UCSD-AML1 (cell line): ENCODE measurements around the gene URGCP.
"Not testable (repeated sequence)": the region's sequence is repeated elsewhere in the genome, so short reads cannot be mapped to it uniquely, and the experiment has no call there.

Experiments used
- DNase-seq: peaks from one replicate; lab custom pipeline; 2025; ENCODE audit not compliant: unreplicated experiment; lab: John Stamatoyannopoulos, UW

URGCP gene

DNA sequence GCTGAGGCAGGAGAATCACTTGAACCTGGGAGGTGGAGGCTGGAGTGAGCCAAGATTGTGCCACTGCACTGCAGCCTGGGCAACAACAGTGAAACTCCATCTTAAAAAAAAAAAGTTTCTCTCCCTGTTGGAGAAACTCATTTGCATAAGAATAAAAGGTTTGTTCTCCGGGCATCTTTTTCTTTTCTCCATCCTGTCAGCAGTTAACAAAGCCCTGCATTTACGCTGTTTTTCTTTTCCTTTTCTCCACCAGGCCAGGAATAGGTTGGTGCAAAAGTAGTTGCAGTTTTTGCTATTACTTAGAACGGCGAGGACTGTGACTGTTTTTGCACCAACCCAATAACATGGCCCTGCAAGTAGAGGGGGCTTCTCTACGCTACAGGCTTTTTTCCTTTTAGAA, 9.5 kb upstream of the URGCP start:
- DNase-seq, result no peak

DNA sequence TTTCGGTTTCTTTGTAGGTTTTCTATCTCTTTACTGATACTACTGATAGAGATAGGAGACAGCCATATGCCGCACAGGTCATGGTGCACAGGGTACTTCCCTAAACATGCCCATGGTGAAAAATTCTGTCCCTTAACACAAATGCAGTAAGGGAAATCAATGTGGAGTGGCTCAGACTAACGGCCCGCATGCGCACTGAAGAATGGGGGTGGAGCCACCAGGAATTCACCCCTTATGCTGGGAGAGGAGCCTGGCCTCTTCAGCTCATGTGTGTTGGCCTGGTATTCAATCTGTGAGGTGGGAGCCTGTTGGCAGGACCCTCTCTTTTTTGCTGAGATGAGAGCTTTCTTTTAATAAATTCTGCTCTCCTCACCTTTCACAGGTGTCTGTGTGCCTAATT, 8.4 kb upstream of the URGCP start:
- DNase-seq, result no peak

DNA sequence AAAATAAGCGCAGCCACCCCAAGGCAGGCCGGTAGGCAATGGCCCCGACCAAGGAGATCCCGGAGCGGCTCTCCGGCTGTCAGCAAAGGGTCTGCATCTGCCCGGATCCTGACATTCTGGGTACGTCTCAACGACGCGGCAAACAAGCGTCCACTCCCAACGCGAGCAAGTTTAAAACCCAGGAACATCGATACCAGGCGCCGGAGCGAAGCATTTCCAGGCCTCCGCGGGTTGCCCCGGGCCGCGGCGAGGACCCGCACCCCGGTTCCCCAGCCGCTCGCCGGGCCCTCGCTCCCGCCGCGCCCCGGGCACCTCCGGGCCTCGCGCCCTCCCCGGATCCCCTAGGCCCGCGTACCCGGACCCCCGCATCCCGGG, 453 bp downstream of the URGCP start:
- peak; percentile 16 for DNase-seq

DNA sequence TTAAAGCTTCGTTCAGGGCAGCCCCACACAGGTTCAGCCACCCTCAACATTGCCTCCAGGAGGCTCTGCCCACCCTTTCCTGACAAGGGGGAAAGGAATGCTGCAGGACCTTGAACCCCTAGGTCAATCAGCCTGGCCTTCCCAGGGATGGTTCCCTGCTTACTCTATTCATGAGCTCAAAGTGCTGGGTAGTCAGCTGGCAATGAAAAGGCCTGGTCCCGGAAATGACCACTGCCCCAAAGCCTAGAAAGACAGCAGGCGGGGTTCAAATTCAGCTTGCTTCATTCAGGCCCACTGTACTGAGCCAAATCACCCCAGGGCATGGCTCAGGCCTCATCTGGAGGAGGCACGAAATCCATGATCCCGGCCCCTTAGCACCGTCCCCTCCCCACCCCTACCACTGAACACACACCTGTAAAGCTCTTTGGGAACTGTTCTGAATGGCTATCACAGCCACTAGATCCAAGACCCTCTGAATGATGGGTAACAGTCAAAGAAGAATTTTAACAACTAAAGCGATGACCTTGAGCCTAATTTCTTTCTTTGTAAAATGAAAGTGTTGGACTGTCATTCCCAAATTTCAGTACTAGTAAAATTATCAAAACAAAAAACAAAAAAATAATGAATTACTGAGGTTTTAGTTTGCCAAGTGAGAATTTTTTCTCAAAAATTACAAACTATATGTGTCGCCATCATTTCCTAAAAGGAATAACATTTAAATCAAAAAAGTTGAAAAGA, 1.0 kb downstream of the URGCP start:
- no peak for DNase-seq

DNA sequence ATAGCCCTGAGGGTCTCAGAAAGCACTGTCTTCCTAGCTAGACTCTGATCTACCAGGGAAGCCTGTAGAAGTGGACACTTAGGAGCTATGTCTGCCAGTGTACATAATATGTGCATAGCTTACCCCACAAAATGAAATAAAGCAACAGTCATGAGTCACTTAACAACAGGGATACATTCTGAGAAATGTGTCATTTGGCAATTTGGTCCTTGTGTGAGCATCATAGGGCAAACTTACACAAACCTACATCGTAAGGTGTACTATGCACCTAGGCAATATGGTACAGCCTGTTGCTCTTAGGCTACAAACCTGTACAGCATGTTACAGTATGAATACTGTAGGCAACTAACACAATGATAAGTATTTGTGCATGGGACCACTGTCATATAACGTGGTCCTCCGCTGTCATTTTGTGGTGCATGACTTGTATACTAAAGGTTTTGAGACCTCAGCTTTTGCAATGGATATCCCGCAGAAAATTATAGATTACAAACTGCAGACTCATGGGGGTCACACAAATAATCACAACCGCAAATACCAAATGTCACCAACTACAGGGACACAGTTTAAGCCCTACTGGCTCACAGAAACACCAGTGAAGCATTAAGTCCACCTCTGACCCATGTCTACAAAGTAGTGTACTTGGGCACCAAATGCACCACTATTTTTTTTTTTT, 1.7 kb downstream of the URGCP start:
- no peak for DNase-seq

DNA sequence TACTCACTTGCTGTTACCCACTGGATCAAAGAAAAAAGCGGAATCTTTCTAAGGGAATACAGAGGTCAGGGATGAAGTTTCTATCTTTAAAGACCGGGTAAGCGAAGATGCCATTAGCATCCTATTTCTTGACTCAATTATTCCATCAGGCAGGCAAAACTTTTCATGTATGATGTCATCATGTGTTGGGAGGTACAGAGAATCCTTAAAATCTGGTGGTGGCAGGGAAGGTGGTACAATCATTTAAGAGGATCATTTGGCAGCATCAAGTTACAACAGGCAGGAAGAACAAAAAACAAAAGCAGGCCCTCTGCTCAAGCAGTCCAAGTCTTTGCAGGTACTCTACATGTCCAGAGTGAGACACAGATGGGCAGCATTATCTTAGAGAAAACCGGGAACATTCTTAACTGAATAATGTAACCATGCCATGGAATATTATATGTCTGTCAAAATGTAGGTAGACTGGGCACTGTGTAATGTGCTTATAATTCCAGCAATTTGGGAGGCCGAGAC, 3.8 kb downstream of the URGCP start:
- no peak for DNase-seq

DNA sequence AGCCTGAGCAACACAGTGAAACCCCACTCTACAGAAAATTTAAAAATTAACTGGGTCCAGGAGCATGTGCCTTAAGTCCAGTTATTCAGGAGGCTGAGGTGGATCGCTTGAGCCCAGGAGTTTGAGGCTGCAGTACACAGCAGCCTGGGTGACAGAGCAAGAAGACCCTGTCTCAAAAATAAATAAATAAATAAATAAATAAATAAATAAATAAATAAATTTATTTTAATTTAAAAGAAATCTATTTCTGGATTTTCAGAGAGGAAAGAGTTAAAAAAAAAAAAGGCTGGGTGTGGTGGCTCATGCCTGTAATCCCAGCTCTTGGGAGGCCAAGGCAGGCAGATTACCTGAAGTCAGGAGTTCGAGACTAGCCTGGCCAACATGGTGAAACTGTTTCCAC, 7.8 kb downstream of the URGCP start:
- DNase-seq, result not testable (repeated sequence)

DNA sequence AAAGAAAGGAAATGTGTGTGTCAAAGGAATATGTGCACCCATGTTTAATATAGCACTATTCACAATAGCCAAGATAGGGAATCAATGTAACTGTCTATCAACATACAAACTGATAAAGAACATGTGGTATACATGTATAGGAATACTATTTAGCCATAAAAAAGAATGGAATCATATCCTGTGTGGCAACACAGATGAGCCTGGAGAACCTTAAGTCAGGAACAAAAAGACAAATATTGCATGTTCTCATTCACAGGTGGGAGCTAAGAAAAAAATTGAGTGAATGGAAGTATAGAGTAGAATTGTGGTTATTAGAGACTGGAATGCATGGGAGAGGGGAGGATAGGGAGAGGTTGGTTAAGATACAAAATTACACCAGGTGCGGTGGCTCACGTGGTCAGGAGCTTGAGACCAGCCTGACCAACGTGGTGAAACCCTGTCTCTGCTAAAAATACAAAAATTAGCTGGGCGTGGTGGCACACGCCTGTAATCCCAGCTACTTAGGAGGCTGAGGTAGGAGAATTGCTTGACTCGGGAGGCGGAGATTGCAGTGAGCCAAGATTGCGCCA, 10.5 kb downstream of the URGCP start:
- DNase-seq, result no peak

DNA sequence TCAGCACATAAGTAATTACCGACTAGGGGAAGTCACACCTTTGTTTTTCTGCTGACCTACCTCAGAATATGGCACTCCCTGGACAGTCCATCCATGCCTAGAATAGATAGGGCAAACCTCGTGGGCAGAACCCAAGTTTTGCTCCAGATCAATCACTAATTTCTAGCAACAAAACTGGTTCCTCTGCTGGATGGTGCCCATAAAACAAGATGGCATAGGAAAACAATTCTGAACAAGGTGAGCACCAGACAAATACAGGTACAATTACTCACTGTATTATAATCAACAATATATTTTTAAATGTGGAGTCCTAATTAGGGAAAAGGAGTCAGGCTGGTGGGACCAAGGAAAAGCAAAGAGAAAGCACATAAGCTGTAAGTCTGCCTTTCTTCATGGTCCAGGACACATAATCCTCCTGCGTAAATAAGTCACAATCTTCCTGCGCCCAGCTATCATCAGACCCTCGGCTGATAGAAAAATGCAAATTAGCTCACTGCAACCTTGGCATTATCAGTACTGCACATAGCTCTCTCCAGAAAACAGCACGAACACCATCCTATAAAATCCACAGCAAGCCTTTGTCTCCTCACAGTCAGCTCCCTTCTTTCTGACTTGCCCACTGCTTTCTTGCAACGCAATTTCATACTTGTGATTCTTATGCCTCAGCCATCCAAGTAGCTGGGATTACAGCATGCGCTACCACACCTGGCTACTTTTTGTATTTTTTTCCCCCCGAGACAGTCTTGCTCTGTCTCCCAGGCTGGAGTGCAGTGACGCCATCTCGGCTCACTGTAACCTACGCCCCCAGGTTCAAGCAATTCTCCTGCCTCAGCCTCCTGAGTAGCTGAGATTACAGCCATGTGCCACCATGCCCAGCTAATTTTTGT, 15.1 kb downstream of the URGCP start:
- no peak for DNase-seq

DNA sequence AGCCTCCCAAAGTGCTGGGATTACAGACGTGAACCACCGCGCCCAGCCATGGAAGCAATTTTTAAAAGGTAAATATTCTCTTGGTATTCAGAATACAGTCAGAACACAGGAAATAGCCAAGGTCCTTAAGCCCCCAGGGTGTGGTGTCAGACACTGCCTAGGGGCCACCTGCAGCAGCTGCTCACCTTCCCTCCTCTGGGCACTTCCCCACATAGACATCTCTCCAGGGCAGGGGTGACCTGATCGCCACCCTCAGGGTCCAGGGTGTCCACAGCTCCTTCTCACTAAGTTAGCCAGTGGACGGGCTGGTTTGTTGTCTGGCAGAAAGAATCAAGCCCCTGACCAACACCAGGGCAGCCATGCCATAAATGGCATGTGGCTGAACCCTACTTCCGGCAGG, 15.9 kb downstream of the URGCP start:
- no peak for DNase-seq

DNA sequence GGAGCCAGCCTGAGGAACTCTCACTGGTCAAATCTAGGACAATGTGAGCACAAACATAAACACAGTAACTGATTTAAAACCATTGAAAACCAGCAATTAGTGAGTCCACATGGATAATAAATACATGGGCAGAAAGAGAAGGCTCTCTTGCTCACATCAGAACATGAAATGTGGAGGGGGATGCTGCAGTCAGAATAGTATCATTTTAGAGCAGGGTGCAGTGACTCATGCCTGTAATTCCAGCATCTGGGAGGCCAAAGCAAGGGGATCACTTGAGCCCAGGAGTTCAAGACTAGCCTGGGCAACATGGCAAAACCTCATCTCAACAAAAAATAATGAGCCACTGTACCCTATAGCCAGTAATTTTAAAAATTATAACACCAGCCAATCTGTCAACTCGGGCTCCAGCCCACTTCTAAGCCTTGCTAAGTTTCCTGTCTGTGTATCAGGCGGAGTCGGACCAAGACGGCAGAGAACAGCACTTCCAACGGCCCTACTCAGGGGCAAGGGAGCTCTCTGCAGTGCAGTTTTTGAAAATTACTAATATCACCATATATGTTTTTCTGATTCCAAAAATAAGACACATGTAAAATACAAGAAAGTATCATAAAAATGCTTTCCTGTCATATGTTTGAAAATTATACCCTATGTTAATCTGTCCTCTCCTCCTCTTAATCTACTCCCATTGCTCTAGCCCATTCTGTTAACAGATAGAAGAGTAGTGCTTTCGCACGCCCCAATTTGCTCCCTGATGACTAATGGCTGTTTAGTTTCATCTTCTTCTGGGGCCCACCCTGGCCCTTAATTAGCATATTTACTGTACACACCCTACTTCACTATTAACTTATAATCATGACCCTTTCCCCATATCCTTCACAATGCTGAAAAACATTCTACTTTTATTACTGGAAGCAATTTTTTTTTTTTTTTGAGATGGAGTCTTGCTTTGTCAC, 17.1 kb downstream of the URGCP start:
- DNase-seq, result no peak

DNA sequence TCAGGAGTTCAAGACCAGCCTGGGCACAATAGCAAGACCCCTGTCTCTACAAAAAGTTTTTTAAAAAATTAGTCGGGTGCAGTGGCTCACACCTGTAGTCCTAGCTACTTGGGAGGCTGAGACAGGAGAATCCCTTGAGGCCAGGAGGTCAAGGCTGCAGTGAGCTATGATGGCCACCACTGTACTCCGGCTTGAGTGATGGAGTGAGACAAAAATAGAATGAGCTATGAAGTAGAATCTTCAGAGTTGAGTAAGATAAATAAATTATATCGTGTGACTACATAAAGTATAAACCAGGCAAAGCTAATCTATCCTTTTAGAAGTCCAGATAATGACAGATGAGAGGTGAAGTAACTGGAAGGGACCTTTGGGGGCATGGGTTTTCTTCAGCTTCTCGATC, 21.8 kb downstream of the URGCP start:
- no peak for DNase-seq

DNA sequence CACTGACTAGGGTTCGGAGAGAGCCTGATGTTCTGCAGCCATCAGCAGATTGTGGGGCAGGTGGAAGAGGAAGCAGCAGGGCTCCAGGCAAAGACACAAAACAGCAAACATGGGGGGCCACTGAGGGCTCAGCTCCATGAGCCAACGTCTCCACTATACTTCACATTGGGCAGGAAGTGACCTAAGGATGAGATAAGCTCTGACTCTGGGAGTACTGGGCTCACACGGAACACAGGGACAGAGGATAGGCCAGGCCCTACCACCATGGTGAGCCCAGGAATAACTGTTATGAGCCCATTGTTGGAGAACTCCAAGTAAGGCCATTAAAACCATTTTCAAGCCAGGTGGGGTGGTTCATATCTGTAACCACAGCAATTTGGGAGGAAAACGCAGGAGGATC, 22.2 kb downstream of the URGCP start:
- DNase-seq, result no peak

DNA sequence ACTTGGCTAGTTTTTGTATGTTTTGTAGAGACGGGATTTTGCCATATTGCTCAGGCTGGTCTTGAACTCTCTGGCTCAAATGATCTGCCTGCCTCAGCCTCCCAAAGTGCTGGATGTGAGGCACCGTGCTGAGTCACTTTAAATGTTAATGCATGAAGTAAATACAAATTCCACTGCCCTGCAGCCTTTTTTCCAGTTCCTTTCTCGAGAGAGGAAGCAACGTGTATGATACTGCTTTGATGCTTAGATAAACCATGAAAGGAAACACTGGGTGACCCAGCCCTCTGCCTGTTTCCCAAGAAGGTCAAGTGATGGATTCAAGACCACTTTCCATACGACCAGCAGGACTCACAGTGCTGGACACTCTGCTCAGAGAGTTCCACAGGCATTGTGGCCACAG, 25.8 kb downstream of the URGCP start:
- no peak for DNase-seq

DNA sequence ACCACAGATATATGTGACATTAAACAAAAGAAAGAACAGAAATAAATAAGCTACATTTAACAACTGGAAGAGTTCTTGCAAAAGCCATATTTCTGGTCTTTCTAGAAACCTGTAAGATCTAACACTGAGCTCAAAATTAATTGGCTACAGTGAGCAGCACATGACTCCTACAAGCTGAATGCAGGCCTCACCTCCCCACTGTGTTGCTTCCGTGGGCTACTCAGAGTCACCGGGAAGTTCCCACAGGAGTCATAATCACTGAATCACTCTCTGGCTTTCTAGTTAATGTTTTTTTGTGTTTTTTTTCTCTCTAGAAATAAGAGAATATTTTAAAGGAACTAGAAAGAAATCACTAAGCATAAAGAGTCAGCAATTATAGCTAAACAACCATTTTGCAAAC, 26.9 kb downstream of the URGCP start:
- no peak for DNase-seq

DNA sequence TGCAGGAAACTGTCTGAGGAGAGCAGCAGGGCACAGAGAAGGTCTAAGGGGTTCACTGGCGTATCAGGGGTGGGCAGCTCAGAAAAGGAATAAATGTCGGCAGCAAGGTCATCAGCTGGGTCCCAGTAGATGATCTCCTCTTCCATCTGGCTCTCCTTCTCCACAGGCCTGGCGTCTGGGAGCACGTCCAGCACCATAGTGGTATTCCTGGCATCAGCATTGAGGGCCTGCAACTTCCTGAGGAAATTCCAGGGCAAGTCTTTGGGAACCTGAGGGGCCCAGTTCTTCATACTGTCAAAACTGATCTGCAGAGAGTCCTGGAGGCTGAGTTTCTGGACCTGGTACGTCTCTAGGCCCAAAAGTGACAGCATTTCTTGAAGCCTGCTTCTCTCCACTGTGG, 27.5 kb downstream of the URGCP start:
- DNase-seq, result no peak

DNA sequence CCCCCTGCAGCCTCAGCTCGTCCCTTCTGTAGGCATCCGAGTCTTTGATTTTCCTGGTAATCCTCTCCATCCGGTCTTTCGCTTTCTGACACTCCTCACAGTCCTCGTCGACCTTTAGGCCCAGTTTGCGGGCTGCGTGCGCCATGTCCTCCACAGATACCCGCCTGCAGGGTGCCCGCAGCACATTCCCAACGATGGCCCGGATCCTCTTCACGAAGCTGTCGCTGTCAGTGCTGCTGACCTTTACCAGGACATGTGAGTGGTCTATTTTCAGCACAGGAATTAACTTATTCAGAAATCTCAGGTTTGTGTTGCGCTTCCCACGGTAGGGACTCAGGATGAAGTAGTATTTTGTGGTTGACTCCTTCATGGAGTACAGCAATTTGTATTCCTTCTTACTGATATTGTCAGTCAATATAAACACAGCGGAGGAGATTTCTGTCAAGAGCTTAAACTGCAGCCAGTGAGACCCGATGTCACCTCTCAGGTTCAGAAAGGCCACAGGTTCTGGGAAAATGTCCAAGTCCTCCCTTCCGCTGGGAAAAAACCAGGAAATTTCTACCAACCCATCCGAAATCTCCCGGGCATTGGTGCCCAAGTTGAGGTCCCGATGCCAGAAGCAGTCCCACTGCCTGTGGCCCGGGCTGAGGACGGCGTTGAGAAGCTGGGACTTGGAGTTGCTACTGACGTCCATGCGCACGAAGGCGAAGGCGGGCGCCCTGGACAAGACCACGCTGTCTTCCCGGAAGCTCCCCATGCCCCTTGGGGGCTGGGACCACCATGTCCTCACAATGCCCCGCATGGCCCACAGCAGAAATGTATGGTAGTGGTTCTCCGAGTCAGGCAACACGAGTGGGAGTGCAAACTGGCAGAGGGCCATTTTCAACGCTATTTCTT, 28.2 kb downstream of the URGCP start:
- no peak for DNase-seq

DNA sequence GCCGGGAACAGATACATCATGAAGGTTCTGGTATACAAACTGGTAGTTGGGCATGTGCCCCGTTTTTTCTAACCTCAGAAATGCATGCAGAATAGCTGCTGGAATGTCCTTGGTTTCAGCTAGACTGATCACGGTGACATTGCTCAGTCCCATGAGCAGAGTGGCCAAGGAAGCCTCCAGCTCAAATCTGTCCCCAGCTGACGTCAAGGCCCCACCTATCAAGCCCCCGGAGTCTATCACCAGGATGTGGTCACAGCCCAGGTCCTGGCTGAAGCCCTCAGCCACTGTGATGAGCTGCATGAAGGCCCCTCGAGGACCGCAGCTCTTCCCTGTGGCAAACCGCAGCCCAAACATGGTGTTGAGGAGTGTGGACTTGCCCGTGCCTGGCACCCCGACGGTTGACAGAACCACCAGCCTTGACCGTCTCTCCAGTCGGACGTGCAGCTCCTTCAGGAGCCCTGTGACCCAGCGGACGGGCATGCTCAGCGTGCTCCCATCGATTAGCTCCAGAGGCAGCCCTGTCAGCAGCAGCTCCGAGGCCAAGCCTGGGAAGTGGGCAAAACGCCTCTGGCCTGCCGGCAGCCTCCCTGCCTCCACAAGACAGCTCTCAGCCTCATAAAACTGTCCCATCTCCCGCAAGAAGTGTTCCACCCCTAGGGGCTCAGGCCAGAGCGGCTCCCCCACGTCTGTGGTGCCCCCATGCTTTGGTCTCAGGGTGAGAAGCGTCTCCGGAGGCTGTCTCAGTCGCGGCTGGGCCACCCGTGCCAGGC, 29.2 kb downstream of the URGCP start:
- DNase-seq, result no peak

DNA sequence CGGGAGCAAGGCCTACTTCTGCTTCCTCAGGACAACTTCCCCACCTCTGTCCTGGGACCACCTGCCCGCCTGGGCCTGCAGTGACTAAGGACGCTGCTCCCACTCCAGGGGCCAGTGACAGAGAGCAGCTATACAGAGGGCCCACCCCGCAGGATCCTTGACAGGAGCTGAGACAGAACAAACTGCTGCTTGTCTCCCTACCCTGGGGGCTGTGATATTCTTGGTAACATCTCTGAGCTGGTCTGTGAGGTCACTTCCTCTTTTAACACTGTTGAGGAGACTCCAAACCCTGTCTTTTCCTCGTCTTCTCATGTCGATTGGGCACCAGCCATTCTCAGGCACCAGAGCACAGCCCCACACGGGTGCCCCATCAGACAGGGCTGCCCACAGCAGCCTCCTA, 30.2 kb downstream of the URGCP start:
- DNase-seq, result no peak
